ENCODE results near the gene PREX1.

The PREX1 gene

DNA sequence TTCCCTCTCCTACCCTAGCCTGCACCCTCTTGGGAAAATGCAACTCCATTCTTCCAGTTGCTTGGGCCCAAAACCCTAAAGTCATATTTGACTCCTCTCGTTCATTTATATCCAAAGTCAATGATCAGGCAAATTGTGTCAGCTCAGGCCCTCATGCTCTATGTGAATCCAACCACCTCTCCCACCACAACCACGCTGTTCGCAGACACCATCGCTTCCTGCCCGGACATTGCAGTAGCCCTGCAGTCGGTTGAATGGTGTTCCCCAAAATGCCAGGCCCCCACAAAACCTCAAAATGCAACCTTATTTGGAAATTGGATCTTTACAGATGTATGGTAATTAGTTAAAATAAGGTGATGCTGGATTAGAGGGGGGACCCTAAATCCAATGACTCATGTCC lies 98.3 kb downstream of the PREX1 start:
- DNase-seq: no peak

DNA sequence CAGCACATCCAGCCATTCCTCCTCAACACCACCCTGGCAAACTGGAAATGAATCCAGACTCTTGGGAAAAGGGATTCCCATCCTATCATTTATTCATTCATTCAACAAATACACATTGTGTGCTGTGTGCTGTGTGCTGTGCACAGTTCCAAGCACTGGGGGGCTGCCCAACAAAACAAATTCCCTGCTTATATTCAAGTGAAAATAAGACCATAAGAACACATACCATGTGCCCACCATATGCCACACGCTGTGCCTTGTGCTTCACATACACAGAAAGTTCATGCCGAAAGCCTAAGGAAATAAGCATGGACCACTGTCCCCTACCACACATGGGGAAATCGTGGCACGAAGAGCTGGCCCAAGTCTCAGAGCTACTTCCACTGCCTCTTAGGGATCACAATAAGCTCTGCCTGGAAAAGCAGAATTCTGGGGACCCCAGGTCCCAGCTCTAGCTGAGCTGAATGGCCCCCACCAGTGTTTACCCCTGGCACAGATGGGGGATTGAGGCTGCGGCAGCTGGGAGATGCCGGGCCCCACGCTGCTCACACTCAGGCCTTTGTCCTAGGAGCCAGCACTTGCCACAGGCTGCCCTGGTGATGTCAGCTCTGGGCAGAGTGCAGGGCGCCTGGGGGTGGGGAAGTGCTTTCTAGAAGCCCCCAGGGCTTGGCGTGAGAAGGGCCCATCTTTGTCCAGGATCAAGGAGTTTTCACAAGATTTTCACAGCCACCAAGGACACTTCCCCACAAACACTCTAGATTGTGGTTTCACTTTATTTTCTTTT lies 99.6 kb downstream of the PREX1 start:
- no peak for DNase-seq

DNA sequence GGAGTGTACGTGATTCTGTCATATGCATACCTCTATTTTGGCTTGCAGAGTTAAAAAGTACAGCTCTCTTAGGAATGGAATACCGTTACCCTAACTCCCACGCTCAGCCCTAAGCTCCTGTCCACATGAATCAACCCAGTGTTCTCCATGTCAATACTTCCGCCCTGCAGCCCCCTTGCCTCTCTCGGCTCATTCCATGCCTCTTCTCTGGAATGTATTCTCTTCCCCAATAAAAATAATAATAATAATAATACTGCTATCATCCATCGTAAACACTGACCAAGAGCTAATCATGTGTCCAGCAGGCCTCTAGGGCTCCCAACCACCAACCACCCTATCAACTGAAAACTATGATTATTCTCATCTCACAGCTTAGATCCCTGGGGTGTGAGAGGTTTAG lies 100.6 kb downstream of the PREX1 start:
- no peak for DNase-seq

DNA sequence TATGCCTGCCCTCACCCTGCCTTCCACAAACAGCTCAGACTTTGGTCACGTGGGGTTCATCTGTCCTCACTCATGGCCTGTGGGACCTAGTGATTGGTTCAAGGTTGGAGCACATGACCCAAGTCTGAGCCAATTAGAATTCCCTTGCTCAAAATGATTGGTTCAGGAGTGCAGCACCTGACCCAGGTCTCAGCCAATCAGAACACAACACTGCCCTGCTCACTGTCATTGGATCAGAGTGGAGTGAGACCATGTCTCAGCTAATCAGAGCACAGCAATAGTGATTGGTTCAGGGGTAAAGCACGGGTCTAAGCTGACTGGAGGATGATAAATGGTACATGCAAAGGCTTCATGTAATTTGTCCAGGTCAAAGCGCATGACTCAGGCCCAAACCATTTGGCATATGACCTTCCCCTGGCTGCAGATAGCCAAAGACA lies 102.2 kb downstream of the PREX1 start:
- DNase-seq: no peak

DNA sequence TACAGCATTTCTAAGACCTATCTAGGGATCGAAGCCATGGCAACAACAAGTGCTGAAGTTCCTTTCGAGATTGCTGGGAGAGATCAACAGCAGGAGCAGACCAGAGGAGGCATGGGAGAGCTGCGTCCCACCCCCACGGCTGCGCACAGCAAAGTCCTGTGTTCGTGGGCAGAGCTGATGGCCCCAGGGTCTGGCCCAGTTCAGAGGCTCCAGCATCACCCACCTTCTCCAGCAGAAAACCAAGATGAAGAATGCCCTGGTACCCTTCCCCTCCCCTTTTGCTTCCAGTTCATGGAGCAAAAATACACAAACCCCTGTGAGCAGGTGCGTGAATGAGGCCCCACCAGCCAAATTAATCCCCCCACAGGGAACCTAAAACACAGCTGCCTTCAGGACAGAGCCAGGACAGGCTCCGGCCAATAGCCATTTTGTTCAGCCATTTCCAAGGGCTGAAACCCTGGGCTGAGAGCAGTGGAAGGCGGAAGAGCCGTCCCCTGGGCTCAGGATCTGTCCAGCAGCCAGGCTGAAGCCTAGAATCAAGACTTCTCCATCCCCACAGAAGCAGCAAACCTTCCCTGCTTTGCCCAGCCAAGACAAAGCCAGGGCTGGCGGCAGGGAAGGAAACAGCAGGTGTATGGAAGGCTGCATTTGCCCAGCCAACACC lies 102.8 kb downstream of the PREX1 start:
- DNase-seq: no peak

DNA sequence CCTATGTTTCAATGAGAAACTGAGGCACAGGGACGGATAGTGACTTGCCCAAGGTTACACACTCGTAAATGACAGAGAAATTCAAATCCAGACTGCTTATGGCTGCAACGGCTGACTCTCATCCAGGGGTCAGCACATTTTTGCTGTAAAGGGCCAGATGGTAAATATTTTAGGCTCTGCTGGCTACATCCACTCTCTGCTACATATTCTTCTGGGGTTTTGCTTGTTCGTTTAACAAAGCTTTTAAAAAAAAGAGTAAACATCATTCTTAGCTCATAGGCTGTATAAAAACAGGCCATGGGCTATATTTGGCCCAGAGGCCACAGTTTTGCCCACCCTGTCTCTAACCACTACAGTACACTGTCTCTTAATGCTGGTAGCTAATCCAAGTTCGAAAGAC lies 103.4 kb downstream of the PREX1 start:
- no peak for DNase-seq

DNA sequence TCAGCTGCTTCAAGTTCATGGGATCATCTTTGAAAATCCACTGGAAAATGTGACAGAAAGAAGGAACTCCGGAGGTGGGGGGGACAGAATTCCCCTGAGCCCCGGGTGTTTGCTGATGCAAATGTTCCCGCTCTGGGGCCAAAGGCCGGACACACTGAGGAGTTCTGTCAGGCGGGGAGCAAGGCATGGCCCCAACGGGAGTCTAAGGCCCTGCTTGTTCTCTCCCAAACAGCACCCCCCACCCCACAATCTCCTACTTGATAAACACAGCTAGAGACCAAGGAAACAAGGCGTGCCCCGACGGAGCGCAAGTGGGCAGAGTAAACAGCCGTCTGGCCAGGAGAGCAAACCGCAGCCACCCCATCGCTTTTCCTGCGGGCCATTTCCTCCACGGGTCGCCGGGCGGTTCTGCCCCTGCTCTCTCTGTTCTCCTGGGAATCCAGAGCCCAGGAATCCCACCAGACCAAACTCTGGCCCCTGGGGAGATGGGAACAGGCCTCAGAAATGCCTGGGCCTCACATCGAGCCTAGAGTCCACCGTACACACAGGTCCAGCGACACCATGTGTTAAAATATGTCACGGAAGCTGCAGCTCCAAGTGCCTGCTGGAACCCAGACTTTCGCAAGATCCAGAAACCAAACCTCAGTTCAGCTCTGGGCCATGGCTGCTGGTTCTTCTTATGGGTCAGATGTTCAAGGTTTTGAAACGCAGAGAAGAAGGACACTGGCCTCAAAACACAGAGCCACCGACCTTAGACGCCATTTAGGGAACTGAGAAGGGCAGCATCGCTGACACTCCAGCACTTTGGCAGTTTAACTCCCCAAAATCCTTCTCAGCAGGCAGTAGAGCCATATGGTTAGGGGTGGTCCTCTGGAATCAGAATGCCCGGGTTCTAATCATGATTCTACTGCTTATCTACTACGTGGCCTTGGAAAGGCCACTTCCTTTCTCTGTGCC lies 104.2 kb downstream of the PREX1 start:
- no peak for DNase-seq

DNA sequence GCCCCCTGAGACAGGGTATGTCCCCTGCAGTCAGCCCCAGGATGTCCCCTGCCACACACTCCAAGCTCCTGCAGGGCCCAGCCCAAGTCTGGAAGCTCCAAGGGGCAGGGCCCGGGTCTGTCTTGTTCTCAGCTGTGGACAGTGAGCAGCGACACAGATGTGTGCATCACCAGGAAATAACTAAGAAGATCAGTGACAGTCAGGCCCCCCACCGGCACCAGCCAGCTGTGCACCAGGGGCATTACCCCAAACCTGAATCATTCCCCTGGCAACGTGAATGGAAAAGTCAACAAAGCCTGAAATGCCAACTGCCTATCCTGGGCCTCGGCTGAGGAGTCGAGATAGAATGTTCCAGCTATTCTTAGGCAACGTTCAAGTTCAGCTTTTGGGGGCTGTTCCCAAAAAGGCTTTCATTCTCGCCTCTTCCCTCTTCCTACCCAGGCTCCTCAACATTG lies 105.0 kb downstream of the PREX1 start:
- peak; percentile 39 for DNase-seq

DNA sequence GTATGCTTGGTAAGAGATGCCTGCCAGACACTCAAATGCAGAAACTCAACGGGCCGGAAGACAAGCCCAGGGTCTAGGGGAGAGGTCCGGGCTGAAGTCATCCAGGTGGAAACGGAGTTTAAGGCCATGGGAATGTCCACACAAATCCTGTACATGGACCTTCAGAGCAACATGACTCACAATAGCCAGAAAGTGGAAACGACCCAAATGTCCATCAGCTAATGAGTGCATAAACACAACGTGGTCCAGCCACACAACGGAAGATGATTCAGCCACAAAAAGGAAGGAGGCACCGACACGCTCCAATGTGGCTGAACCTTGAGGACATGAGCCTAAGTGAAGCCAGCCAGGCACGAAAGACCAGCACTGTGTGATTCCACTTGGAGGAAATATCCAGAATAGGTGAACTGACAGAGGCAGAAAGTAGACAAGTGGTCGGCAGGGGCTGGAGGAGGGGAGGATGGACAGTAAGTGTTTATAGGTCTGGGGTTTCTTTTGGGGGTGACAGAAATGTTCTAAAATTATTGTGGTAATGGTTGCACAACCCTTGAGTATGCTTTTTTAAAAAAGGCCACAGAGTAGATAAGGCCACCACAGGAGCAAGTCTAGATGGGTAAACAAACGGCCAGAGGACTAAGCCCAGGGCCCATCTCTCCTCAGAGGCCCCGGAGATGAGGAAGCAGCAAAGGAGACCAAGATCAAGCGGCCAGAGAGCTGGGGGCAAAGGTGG lies 105.6 kb downstream of the PREX1 start:
- DNase-seq: no peak

DNA sequence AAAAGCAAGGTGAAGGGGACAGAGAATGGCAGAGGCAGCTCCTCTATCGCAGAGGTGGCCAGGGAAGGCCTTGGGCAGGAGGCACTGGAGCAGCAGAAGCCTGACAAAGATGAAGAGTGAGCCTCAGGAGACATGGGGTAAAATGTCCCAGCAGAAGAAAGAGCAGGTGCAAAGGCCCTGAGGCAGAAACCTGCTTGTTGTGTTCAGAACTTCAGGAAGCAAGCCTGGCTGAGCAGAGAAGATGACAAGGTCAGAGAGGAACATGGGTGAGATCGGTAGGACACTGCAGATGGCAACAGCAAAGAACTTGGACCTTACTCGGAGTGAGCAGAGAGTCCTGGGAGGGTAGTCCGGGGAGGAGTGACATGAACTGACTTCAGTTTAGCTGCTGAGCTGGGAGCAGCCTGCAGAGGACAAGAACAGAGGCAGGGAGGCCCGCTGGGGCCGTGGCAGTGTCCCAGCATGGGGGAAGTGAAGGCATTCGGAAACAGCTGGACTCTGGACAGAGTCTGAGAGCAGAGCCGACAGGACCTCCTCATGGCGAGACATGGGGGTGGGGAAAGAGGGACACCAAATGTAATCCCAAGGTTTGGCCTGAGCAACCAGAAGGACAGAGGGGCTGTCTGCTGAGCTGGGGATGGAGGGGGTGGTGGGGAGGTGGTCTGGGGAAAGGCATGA lies 106.3 kb downstream of the PREX1 start:
- DNase-seq: no peak

DNA sequence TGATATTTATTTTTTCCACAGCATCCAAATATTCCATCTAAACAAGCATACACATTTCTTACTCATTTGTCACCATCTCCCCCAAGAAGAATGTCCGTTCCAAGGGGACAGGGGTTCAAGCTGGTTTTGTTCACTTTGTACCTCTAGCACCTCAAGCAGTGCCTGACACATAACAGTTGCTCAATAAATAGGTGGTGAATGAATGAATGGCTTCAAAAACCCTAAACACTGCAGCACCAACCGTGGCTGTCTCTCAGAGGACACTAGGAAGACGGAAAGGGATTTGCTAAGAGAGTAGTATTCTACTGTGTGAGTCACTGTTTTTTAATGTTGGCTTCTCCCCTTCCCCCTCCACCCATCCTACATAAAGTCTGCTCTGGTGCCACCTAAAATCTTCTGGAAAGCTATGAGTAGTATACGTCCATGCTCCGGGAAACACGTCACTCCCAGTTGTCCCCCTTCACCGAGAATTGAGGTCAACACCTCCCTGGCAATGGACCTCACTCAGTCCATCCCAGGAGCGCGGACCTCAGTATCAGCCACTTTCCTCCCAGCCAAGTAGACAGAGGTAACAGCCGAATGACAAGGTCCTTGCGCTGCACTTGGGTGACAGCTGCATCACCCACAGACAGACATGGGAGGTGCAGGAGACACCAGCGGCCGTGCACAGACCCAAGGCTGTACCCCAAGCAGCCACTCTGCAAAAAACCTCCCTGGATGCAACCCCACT lies 107.4 kb downstream of the PREX1 start:
- no peak for DNase-seq

DNA sequence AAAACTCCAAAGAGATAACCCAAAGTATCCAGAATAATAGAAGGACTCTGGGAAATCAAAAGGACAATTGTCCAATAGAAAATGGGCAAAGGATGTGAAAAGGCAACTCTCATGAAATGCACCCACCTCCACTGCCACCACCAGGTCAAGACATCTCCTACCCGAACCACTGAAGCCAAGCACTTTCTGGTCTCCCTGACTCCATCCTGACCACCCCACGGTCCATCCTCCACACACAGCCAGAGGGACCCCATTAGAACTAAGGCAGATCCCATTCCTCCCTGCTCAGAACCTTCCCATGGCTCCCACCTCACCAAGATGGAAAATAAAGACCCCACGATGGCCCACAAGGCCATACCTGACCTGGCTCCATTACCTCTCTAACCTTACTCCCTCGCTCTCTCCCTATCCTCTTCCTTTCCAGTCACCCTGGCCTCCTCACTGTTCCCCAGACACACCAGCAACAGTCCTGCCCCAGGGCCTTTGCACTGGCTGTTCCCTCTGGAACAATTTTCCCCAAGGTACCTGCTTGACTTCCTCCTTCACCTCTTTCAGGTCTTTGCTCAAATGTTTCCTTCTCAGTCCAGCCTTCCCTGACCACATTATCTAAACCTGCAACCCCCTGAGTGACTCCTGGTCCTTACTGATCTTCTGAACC lies 108.1 kb downstream of the PREX1 start:
- DNase-seq: no peak

DNA sequence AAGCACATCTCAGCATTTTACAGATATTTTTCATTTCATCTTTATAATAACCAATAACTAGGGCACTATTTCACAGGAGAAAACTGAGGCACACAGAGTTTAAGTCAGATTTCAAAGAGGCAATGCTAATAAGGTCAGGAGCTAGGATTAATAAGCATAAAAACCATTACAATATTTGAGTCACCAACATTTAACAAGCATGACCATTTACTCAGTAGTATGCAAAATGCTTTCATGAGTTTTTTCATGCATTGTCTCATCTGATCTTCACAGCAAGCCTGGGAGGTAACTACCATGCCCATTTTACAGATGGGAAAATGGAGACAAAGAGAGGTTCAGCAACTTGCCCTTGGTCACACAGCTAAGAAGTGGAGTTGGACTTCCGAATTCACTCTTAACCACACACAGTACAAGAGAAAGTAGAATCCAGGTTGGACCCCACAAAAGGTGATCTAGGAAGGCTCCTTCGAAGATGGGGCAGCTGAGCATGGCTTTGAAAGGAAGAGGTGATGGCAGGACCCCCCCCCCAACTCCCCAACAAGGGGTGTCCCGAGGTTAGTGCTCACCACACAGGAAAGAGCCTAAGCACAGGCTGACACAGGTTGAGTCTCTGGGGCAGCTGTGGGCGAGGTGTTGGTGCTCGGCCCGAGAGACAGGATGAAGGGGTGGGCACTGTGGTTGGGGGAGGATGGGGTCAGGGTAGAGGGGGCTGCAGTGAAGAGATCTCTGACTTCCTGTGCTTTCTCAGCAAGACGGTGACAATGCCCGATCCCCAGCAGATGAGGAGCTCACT lies 108.8 kb downstream of the PREX1 start:
- peak; percentile 48 for DNase-seq

DNA sequence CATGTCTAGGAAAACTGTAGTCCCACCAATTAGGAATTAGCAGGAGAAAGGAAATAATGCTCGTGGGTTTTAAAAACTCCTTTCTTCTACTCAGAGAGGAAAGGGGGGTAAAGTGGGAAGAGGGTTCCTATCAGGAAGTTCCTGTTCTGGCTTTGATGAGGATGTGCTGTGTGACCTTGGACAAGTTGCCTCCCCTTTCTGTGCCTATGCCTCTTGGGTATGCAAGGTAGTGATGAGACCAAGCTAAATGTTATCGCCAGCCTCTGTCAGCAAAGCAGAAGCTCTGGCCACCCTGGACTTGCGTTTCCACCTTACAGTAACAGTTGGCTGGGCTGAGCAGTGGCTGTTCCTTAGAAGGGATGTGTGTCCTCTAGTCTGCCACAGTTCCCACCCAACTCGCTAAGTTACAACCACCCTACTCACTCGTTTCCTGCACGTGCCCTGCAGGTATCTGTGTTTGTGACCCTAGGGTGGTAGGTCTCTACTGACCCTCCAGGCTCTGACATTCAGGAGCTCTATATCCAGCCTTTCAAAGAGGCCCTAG lies 110.0 kb downstream of the PREX1 start:
- DNase-seq: no peak

DNA sequence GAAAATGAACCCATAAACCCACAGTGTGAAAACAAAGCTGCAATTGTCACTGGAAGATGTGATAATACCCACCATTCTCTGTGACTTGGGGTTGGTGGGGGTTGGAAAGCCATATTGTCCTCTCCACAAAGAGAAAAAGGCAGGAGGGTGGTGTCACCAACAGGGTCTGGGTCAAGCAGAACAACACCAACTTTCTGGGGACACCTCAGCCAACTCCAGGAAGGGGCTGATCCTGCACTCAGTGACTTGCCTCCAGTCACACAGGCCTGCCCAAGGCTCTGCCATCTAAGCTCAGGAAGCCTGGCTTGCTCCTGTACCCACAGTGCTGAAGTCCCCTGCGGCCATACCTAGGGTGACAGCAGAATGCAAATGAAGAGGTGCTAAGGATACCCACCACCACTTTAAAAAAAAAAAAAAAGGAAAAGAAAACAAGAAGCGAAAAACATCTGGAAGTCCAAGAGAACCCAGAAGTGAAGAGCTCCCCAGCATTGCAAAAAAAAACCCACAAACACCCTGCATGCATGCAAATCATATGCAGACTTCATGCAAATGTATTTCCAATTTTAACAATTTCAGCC lies 110.6 kb downstream of the PREX1 start:
- DNase-seq: no peak

DNA sequence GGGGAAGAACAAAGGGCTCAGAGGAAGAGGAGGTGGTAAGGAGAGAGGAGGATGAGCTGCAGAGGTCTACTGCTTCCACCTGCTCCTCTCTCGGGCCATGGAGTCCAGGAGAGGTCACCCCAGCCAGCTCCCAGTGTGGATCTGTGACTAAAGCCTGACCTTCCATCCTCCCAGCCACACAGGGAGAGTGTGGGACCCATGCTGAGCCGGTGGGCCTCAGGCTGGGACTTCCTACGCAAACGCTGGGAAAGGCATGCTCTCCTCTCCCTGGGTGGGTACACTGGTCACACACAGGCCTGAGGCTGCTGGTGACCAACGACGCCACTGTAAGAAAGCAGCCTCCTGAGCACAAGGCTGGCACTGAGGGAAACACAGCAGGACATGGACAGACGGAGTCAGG lies 111.3 kb downstream of the PREX1 start:
- no peak for DNase-seq

DNA sequence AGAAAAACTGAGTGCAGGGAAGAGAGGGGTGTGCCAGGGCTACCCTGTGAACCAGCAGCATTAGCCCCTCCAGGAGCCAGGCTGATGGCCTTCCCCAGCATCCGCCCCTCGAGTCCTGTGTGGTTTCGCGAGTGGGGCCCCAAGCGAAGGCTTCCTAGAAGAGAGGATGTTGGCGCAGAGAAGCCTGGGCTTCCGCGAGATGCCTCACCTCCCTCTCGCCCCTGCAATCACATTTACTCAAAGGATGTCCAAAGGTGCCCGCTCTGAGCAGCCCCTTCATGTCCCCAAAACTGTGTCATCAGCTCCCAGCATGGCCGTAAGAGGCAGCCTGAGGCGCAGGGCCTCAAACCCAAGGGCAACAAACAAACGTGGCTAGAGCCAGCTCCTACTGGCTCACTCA lies 111.7 kb downstream of the PREX1 start:
- peak; percentile 52 for DNase-seq

DNA sequence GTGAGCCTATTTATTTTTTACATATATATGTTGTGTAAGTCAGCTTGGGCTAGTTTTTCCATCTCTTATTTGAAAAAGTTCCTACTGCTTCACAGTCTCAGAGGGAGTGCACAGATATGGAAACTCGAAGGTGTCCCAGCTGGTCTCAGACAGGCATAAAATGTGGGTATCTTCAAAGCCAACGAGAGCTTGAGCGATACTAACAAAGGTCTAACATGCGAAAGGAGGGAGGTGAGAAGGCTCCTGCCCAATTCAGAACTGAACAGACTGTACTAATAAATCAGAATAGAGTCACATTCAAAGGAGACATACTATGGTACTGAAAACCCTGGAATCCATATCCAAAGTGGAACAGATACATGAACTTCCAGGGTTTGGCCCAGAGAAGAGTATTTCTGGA lies 113.0 kb downstream of the PREX1 start:
- no peak for DNase-seq
